ENCODE measurements around the gene ENTPD1. TPM values are rescaled to one million over a fixed set of nuclear protein-coding genes. Genes with fewer than 3 reads are reported as not detected.

The ENTPD1 gene
- total and polyA plus RNA-seq, 9 of the 15 experiments (the other 6 are each of a cell fraction or from before 2014, with no cell fraction given): 0.07 to 1.5 (median 0.37) TPM

- intact Hi-C loops (cut with micrococcal nuclease): loop anchor here (10.0 kb wide), 1 partner anchor 471 kb away; no protein-coding TSS in a partner anchor
- Histone ChIP-seq H3K27me3 (ENCODE audit: control insufficient read depth in 2 of 2, insufficient read depth in 2 of 2, low read length in 2 of 2) (no peaks in the 10 kb centered on the region), H3K4me1 (replicated peaks in 1 of 2; ENCODE audit: control insufficient read depth in 2 of 2, insufficient read depth in 2 of 2, low read length in 2 of 2) (no peaks in the 10 kb centered on the region), H3K9ac (ENCODE audit: insufficient read depth in 1 of 2, low read depth in 2 of 2, low read length in 2 of 2) (no peak overlapping the region), H3K4me2 (ENCODE audit: insufficient read depth, low read length) (no peak overlapping the region), H3K4me3 (no peak overlapping the region), H3K27ac (ENCODE audit: extremely low read depth, low read depth, low read length) (no peak overlapping the region), H3K36me3 (ENCODE audit: control insufficient read depth, insufficient read depth, low read length) (no peaks in the 10 kb centered on the region), H3K9me1 (ENCODE audit: control insufficient read depth, insufficient read depth, low read length) (no peaks in the 10 kb centered on the region), H2AFZ (ENCODE audit: low read depth, low read length) (no peak overlapping the region), H3K79me2 (ENCODE audit: control insufficient read depth, insufficient read depth, low read length) (no peaks in the 10 kb centered on the region), H3K9me3 (replicated peaks; ENCODE audit: control insufficient read depth, insufficient read depth, low read depth, low read length) (no peaks in the 10 kb centered on the region), H4K20me1 (replicated peaks; ENCODE audit: control insufficient read depth, insufficient read depth, low read length) (no peaks in the 10 kb centered on the region)
- ATAC-seq: no peak
- WGBS (ENCODE audit: insufficient coverage, low coverage, missing lambda C conversion rate): 0% methylated on average over 3 of the region's 3 CpGs
- no peak for FAIRE-seq
- TF ChIP-seq RNF2 (IDR thresholded peaks at IDR 0.05) (no peak), ZNF592 (IDR thresholded peaks at IDR 0.05) (no peak), ZNF318 (IDR thresholded peaks at IDR 0.05; ENCODE audit: borderline replicate concordance in 1 of 2, low read depth in 1 of 2) (no peak), ZNF583 (CRISPR knock-in tag; IDR thresholded peaks at IDR 0.05) (no peak), MAFK (IDR thresholded peaks at IDR 0.05; ENCODE audit: low read length) (no peak), JUNB (CRISPR knock-in tag; conservative IDR thresholded peaks at IDR 0.05) (no peak), RBM14 (IDR thresholded peaks at IDR 0.05; ENCODE audit: borderline replicate concordance, insufficient read depth, low read depth, low read length) (no peak), ZNF696 (CRISPR knock-in tag; conservative IDR thresholded peaks at IDR 0.05) (no peak), SMC3 (conservative IDR thresholded peaks at IDR 0.05; ENCODE audit: insufficient read depth, low read depth, low read length) (no peak), FOS (IDR thresholded peaks at IDR 0.05; ENCODE audit: extremely low read depth, insufficient read length) (no peak), CBX3 (IDR thresholded peaks at IDR 0.05; ENCODE audit: borderline replicate concordance in 1 of 2, low read length in 2 of 2) (no peak), ZC3H8 (IDR thresholded peaks at IDR 0.05) (no peak)
- DNase-seq (ENCODE audit: extremely low read depth in 1 of 4, low spot score in 3 of 4): no peak
- no TSS peak for BruUV-seq (replicated peaks)
- in situ Hi-C loops (cut with MboI): loop anchor here (5.0 to 25.0 kb wide), 2 partner anchors 153 to 458 kb away; partner anchors contain the start of gene TCTN3
- ChIA-PET CTCF (ENCODE audit: low intra/inter-chr PET ratio) (no interaction called here), POLR2A (no interaction called here)
These were observed 89.4 kb downstream of the ENTPD1 start for GRCh38 chr10:95845411-95845810.

All from K562 (cell line).